GM18498 (cell line): ENCODE measurements around the gene DBNDD1.
A peak's percentile ranks its signal among the peaks of the same experiment; 100 is the strongest.
"Not testable (repeated sequence)": the region's sequence is repeated elsewhere in the genome, so short reads cannot be mapped to it uniquely, and the experiment has no call there.

ENCODE experiments used
- ATAC-seq: cut with Tn5 transposase; IDR thresholded peaks from one replicate; pipeline ENCODE4 v1.9.1; 2021; ENCODE audit warnings: mild to moderate bottlenecking, moderate library complexity; ENCODE audit not compliant: unreplicated experiment

The DBNDD1 gene

DNA sequence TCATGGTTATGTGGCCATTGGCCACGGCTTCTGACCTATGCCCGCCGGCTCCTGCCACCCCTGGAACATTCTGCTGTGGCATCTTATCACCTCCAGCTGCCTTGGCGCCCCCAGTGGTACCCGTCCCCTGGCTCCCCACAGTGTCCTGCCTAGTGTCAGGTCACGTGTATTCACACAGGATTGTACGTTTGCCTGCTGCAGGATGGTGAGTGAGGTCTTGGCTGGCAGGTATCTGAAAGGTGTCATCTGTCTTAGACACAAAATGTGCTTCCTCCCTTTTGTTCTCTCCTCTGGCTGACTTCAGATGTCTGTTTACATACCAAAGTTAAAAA is 24.9 kb downstream of the DBNDD1 start:
- ATAC-seq: no peak

DNA sequence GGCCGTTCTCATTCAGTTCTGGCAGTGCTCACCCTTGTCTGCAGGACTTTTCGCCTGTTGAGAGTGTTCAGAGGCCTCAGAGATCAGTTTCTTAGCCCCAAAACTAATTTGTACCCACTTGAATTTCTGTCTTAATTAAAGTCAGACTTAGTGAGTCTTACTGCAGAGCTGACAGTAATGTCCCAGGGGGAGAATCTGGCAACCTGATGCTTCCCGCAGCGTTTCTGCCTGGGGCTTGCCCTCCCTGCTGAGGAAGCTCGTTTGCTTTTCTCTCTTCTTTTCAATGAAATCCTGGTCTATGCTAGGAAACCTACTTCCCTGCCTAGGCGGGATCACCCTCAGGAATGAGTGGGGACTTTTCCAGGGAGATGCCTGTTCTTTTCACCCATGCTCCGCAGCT is 25.3 kb downstream of the DBNDD1 start:
- no peak for ATAC-seq

DNA sequence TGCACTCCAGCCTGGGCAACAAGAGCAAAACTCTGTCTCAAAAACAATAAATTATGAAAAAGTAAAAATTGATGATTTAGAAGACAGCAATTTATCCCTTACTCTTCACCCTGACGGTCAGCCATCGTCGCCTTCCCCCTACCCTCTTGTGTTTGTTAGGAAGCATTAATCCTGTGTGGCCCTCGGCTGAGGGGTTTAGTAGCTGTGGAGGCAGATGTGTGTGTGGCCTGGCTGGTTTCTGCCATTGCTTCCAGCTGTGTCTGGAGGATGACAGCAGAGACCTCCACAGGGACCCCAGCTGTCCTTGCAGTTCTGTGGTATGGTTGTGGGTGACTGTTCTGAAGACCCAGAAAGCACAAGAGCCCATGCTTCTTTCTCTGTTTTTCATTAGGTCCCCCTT is 25.9 kb downstream of the DBNDD1 start:
- no peak for ATAC-seq

DNA sequence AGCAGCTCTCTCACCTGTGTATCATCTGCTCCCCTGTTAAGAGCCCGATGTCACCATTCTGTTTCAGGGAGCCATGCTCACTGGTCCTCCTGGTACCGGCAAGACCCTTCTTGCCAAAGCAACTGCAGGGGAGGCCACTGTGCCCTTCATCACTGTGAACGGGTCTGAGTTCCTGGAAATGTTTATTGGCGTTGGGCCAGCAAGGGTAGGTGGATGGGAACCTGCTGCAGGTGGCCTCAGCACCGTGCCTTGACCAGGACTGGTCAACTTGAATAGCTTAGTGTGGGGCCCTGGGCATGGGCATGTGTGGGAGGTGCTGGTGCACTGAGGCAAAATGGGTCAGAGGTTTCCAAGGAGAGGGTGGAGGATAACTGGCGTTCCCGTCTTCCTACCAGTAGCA is 28.5 kb downstream of the DBNDD1 start:
- no peak for ATAC-seq

DNA sequence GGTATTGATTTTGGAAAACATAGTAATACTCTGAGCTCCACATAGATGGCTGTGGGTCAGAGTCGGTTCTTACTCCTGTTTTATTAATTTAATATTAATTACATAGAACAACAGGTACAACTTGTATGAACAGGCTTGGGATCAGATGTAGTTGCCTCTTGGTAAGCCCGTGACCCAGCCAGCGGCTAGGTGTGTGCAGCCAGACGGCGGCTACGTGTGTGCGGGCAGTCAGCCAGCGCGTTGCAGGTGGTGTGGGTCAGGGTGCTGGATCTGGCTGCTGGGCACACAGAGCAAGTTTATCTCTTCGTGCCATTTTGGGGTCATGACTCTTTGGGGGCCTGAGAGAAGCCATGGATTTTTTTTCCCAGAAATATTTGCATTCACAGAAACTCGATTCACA is 30.3 kb downstream of the DBNDD1 start:
- ATAC-seq: no peak

DNA sequence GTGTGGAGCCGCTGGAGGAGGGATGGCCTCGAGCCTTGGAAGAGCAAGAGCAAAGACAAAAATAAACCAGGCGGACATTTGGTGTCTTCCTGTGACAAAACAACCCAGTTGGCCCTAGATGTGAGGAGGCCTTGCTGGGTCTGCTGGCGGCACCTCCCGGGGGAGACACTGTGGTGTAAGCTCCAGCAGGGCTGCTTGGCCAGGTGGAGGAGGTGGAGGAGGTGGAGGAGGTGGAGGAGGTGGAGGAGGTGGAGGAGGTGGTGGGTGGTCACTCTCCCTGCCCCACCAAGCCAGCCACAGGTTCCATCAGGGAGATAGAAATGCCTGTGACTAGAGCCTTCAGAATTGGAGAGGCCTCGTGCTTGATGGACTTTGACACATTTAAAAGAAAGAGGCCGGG is 32.1 kb downstream of the DBNDD1 start:
- no peak for ATAC-seq

DNA sequence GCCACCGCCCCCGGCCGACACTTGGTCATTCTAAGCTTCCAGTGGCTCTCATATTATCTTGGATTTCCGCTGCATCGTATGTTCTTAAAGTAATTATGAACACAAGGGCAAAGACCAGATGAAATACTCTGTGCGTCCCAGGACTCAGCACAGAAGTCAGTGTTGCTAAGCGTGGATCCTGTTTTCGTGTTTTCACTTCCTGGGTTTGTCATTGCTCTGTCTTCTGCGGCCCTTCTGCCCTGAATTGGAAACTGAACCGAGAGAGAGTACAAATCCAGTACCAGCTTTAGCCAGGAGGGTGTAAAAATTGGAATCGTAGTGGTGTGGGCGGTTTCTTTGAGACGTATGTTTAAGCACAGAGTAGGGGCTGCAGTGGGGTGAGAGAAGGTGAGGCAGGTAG is 32.7 kb downstream of the DBNDD1 start:
- ATAC-seq: no peak

DNA sequence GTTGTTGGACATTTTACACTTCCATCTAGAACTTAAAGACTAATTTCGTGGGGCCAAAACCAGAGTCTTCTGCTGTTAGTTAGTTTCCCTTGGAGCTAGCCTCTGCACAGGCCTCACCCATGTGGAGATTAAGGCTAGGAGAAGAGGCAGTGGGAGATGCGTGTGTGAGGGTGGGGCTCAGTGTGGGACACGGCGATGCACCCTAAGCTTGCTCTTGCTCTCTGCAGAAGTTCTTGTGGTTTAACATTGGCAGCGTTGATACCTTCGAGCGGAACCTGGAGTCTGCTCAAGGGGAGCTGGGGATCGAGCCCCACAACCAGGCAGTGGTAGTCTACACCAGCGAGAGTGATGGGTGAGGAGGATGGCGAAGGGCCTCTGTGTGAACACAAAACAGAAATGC is 34.0 kb downstream of the DBNDD1 start:
- ATAC-seq: no peak

DNA sequence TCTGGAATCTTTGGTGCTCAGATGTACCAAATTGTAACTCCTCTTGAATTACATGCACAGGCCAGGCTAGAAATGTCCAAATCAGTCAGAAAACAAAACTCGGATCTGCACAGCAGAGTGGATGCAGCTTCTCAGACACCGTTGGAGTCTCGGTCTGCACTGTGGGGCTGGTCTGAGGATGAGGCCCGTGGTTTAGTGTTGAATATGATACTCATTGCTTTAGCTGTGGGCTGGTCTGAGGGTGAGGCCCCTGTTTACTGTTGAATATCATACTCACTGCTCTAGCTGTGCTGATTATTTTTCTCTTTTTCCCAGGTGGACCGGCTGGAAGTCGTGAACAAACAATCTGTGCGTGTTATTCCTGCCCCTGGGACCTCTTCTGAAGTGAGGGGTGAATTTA is 35.0 kb downstream of the DBNDD1 start:
- ATAC-seq: no peak

DNA sequence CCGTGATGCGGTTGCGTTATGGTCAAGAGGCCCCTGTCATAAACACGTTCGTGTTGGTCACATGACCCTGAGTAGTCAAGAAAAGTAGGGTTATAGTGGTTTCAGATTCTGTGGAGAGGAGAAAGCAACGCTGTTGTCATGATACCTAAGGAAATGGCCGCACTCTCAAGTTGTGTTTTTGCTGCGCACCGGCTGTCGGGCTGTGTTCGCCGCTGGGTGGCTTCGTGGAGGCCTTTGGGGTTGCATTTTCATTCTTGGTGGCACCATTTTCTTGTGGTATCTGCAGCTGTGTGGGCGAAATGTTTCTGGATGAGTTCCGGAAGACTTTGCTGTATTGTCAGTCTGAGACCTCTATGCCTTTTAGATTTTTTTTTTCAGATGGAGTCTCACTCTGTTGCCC is 35.7 kb downstream of the DBNDD1 start:
- ATAC-seq: no peak

DNA sequence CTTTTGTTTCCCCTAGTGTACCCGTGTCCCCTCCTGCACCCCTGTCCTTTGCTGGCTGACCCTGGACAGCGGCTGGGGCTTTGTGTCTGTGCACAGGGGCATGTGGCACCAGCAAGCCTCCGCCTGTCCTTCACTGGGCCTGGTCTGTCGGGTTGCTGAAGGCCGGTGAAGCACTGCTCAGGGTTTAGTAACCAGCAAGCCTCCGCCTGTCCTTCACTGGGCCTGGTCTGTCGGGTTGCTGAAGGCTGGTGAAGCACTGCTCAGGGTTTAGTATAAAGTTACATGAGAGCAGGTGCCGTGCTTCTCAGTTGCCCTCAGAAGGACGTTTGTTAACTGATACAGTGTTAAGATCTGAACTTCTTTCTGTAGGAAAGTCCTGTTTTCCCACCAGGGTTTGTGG is 36.9 kb downstream of the DBNDD1 start:
- ATAC-seq: no peak

DNA sequence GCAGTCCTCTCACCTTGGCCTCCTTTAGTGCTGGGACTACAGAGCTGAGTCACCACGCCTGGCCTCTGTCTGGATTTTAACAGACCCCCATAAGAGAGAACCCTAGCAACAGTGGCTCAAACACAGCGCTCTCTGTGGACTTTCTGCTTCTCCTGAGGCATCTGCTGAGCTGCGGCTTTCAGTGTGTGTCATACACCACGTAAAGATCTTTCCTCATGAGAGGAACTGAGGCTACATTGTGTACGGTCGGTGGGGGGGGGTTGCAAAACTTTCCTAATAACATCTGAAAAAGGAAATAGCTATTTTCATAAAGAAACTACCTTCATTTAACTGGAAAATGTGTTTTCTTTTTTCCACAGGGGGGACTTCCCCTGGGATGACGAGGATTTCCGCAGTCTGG is 37.8 kb downstream of the DBNDD1 start:
- ATAC-seq: no peak

DNA sequence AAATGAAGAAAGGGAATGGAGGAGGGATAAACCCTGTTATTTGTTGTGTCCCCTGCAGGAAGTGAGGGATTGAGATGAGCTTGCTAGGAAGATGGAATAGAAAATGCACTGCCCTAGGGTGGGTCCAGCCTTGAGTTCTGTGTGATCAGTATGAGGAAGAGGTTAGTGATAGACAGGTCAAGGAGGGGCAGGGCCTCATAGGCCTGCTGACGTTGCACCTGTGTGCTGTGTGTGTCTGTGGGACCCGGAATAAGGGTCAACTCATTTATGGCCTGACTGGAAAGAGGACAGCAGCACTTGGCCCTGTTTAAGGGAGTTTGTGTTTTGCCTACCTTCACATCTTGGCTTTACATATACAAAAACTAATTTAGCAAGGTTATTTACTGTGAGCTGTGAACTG is 44.4 kb downstream of the DBNDD1 start:
- ATAC-seq: no peak

DNA sequence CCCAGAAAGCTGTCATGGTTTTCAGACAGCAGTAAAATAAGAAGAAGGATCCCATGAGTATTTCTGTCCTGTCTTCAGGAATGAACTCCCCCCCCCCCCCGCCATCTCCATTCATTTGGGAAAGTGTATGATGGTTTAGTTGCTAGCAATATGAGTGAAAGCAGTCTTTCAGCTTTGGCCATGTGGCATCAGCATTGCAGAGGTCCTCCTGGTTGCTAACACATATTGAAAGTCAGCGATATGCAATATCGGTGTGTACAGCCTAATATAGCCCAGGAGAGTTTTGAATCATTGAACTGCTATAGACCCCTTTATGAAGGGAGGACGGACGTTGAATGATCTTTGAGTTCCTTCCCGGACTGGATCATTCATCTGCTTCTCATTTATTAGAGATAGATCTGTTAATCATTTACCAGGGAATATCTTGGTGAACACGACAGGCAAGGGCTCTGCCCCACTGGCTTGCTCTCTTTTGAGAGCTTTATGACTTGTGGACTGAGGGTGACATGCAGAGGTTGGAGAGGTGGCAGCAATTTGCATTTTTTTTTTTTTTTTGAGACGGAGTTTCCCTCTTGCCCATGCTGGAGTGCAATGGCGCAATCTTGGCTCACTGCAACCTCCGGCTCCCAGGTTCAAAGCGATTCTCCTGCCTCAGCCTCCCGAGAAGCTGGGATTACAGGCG is 45.5 kb downstream of the DBNDD1 start:
- ATAC-seq: no peak

DNA sequence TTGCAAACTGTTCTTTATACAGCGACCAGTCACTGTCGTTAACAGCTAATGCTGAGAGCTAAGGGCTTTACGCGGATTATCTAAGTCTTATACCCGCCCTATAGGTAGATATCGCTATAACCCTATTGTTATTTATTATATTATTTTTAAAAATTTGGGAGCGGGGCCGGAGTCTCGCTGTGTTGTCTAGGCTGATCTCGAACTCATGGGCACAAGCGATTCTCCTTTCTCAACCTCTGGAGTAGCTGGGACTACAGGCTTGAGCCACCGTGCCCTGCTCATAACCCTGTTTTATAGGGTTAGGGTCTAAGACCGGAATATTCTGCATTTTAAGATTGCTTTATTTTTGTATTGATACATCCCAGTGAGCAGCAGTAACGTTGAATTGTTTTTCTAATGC is 46.0 kb downstream of the DBNDD1 start:
- ATAC-seq: no peak

DNA sequence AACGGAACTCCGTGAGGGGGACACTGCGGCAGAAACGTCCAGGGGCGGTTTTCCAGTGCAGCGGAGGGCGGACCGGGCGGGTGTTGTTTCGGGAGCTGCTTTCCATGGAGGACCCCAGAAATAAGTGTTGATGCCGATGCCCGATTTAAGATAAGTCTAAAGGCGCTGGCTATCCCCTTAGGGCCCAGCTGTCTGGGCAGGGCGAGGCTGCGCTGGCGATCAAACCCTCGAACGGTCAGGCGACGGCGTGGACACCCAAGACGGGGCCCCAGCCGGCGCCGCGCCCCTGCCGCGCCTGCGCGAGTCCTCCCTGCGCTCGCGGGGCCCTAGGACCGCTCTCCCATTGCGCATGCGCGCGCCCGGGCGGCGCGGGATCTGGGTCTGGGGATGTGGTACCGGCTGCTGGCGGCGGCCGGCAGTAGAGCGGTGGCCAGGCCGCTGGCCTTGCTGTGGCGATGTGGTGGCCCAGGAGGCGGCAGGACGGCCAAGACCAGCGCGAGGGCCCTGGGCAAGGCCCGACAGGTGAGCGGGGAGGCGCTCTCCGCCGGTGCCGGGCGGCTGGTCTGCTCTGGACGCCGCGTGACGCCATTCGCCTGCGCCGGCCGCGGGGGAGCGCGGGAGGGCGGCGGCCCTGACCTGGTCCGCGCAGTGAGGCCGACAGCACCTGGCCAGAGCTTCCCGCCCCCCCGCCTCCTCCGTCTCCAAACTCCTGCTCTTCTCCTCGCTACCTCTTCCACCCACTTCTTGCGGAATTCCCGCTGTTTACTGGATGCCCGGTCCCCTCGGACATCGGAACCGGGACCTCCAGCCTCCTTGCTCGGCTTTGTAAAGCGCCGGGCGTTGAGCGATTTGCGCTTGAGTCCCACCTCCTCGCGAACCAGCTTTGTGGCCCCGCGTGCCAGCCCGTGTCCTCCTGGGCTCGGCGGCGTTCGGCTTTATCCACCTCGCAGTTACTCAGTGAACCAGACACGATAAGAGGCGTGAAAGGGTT is 46.7 kb downstream of the DBNDD1 start:
- ATAC-seq: peak; percentile 88

DNA sequence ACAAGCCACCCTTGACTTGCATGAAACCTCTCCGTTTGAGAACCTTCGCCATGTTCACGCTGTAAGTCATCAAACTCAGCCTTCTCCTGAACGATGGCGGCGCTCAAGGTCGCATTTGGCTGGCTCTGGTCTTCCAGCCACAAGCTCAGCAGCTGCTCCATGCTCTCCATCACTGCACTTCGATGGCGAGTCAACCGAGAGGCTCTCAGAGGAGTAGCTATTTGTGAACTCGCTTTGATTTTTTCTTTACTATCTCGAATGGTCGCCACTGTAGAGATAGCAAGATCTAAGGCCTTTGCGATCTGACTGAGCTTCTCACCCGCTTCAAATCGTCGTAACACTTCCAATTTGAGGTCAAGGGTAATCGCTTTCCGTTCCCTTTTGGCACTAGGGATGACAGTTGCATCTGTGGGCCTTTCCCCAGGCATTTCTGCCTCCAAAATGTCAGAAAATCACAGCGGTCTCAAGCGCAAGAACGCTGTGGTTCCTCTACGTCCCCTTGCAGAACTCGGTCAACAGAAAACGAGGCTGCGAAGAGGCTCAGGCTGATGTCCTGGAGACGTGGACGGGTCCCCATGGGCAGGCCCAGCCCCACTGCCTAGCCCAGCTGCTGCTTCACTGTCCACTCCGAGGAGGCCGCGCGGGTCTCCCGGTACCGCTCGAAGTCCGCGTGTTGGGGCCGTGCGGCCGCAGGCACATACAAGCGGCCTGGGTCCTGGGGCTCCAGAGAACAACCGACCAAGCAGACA is 47.6 kb downstream of the DBNDD1 start:
- ATAC-seq: no peak

DNA sequence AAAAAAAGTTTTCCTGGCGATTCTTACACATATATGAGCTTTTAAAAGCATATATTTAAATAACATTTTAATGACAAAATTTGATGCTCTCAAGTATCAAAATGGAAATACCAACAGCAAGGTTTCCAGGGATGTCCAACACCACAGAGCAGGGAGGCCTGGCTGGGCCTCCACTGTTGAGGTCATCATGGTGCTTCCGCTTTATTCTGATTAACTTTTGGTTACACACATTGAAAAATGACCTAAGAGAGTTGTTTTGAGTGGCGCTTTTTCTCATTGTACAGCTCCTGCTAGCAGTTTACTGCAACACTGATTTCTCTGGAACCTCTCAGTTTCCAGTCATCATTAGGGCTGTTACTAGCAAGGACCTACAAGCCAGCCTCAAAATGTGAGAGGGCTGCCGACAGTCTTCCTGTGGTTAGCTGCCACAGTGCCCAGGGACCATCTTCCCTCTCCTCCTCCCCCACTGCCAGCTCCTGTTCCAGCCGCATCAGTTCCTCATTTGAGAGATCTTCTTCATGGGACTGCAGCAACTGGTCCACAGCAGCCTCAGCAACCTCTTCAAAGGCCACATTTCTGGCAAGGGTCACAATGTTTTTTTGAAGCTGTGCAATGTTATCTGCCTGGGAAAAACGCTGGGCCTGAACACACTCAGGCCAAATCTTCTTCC is 49.4 kb downstream of the DBNDD1 start:
- ATAC-seq: no peak

DNA sequence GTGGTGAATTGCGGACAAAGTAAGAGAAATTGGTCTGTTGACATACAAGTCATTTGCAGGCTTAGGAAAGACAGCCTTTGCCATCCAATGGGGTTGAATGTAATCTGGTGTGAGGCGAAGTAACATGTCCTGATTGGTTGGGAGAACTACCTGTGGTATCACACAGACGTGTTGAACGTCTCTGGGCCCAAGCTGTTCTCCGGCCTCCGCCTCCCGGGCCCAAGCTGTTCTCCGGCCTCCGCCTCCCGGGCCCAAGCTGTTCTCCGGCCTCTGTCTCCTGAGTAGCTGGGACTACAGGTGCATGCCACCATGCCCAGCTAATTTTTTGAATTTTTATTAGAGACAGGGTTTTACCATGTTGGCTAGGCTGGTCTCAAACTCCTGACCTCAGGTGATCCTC is 51.2 kb downstream of the DBNDD1 start:
- ATAC-seq: not testable (repeated sequence)

DNA sequence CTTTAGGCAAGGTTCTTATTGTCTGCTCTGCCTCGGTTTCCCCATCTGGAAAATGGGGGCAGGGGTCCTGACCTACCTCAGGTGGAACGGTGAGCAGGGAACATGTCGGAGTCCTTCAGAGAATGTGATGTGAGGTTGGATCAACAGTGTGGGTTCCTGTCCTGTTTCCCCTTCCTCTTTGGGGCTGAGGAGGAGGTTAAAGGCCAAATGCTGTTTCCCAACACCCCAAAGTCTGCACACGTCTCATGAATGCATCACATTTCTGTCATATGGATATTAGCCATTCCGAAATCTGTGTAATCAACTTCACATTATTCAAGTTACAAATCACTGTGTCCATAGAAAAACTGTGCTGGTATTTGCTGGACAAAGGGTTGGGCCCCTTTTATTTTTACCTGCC is 51.8 kb downstream of the DBNDD1 start:
- ATAC-seq: not testable (repeated sequence)

DNA sequence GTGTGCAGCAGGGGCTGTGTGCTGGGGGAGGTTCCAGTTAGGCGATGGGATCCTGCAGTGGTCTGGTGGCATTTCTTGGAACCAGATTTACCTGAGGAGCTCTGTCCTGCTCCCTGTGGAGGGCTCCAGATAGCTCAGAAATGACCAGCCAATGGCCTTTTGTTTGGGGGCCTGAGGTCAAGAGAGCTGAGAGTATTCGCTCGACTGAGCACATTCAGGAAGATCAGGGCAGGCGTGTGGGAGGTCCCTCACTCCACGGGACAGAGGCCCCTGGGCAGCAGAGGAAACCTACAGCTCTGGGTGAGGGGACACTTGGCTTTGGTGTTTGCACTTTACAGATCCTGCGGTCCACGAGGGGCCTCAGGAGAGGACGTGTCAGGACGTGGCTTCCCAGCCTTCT is 52.5 kb downstream of the DBNDD1 start:
- no peak for ATAC-seq
